Activated naive CD4-positive, alpha-beta T cell treated with Interleukin-2 at 50 U/mL for 16 hours (primary cell): ENCODE results near the gene CDY1B.
"Not testable (repeated sequence)": the region's sequence is repeated elsewhere in the genome, so short reads cannot be mapped to it uniquely, and the experiment has no call there.

Experiments used
- DNase-seq: peaks from one replicate; pipeline ENCODE4 v3.0.0-alpha.2; 2020

CDY1B gene, protein sequence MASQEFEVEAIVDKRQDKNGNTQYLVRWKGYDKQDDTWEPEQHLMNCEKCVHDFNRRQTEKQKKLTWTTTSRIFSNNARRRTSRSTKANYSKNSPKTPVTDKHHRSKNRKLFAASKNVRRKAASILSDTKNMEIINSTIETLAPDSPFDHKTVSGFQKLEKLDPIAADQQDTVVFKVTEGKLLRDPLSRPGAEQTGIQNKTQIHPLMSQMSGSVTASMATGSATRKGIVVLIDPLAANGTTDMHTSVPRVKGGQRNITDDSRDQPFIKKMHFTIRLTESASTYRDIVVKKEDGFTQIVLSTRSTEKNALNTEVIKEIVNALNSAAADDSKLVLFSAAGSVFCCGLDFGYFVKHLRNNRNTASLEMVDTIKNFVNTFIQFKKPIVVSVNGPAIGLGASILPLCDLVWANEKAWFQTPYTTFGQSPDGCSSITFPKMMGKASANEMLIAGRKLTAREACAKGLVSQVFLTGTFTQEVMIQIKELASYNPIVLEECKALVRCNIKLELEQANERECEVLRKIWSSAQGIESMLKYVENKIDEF

GRCh38 chrY:24047919-24048318 is at the start of gene CDY1B:
CDY1B (minus strand) TSS chrY:24048019; CDS start chrY:24047688, 331 bp downstream.
- DNase-seq: not testable (repeated sequence)

- not testable (repeated sequence) for DNase-seq
These were observed 1.7 kb upstream of the CDY1B start for GRCh38 chrY:24049525-24049924.

GRCh38 chrY:24043209-24043608 is 4.6 kb downstream of the CDY1B start:
- DNase-seq: not testable (repeated sequence)

DNA sequence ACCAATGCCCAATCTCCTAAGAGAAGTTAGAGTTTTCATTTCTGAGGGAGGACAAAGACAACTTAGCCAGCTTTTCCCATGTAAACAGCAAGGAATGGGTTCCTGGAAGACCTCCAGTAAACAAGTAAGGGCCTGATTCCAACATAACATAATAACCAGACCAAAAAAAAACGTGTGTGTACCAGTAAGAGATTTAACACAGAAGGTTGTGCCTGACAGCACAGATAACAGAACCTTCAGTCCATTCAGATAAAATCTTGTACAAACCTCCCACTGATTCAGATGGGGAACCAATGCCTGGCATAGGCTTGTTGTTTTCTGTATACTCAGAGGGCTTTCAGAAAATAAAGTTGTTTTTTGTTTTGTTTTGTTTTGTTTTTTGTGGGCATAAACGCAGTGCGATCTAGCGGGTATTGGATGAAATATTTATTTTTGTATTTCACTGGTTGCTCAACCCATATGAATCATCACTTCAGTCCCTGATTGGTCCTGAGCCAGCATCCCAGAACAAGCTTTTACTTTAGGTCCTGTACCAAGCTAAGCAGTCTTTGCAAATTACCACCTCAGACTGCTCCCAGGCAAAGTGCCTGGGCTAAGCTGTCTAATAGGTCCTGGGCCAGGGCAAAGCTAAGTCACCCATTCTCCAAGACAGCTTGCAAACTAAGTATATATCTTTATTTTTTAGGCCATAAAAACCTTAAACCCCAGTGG is 8.7 kb downstream of the CDY1B start:
- DNase-seq: not testable (repeated sequence)

- DNase-seq: not testable (repeated sequence)
These were observed 21.4 kb downstream of the CDY1B start for GRCh38 chrY:24026212-24027103.
